Colonic mucosa (tissue), 4 donors: ENCODE measurements around the gene AP4B1. TPM values are rescaled to one million over a fixed set of nuclear protein-coding genes. Genes with fewer than 3 reads are reported as not detected.

Experiments
- DNase-seq: peaks from one replicate; pipeline ENCODE4 v3.0.0-alpha.2; 2020
- H3K27ac ChIP-seq: fragments of 200-600 bp; one replicate; pipeline ENCODE4 v1.8.0; 2021
- H3K27me3 ChIP-seq: fragments of 200-600 bp; one replicate; pipeline ENCODE4 v1.8.0; 2021
- H3K36me3 ChIP-seq: fragments of 200-600 bp; one replicate; pipeline ENCODE4 v1.8.0; 2021
- H3K4me1 ChIP-seq: fragments of 200-600 bp; one replicate; pipeline ENCODE4 v1.8.0; 2021; ENCODE audit warnings: mild to moderate bottlenecking
- H3K4me3 ChIP-seq: fragments of 200-600 bp; one replicate; pipeline ENCODE4 v1.8.0; 2021
- H3K9ac ChIP-seq, 2 donors: one replicate each; pipeline ENCODE4 v1.7.0; 2013; ENCODE audit warnings: control low read depth in 2 of 2, low read depth in 2 of 2, low read length in 2 of 2
- H3K9me3 ChIP-seq: fragments of 200-600 bp; one replicate; pipeline ENCODE4 v1.8.0; 2021
- CTCF ChIP-seq: fragments of 200-600 bp; IDR thresholded peaks from one replicate; pipeline ENCODE4 v1.8.0; 2022; ENCODE audit warnings: antibody characterized with exemption, mild to moderate bottlenecking
- intact Hi-C: fragments of 100-400 bp; cut with DNase I; formaldehyde crosslinking; loops from one replicate; pipeline ENCODE4 v1.14.1; 2022
- total RNA-seq, 2 donors: library from RNA; stranded (reverse); fragmentation: NEBNext Ultra II Directional in 1 of 2; extraction: Animal tissue kit (Norgen Biotek cat#: 25700) in 1 of 2; gene quantifications; one replicate each; pipeline ENCODE4 v1.2.1, GENCODE V29; 2021
- donor health status: healthy.
- donor health status: DM: no; HTN: no; CAD: no.
- donor health status: DM: no; HTN: no; CAD: no.

AP4B1 gene
- total RNA-seq, 2 donors from 2014 or later = 19.7 to 31.5 TPM

GRCh38 chr1:113930499-113931161 lies 26.0 kb upstream of the AP4B1 start:
- Histone ChIP-seq H3K9ac (peak overlapping the region; percentile 85 to 98), H3K4me1 (peaks cover 3% of the 10 kb centered on the region), H3K4me3 (peak overlapping the region; percentile 86), H3K27ac (peak overlapping the region; percentile 96), H3K9me3 (no peaks in the 10 kb centered on the region), H3K36me3 (no peaks in the 10 kb centered on the region), H3K27me3 (no peaks in the 10 kb centered on the region)
- intact Hi-C loops = no loop called here
- no peak for TF ChIP-seq CTCF
- peak; percentile 59 for DNase-seq

GRCh38 chr1:113929750-113930498 lies 25.3 kb upstream of the AP4B1 start:
- no peak for TF ChIP-seq CTCF
- peak overlapping the region; percentile 86 for H3K4me3 ChIP-seq
- H3K27me3 ChIP-seq = no peaks in the 10 kb centered on the region
- H3K36me3 ChIP-seq = no peaks in the 10 kb centered on the region
- peaks cover 3% of the 10 kb centered on the region for H3K4me1 ChIP-seq
- intact Hi-C loops = loop anchor here (2.0 kb wide), 1 partner anchor 25 kb away; the partner anchor contains the start of genes AP4B1 and DCLRE1B
- peak; percentile 68 for DNase-seq
- H3K9ac ChIP-seq = peak overlapping the region; percentile 85 to 98
- H3K9me3 ChIP-seq = no peaks in the 10 kb centered on the region
- peak overlapping the region; percentile 96 for H3K27ac ChIP-seq

- TF ChIP-seq CTCF = no peak
- peak; percentile 95 for DNase-seq
- intact Hi-C loops = loop anchor here (2.0 kb wide), 1 partner anchor 24 kb away; the partner anchor contains the start of genes AP4B1 and DCLRE1B
- Histone ChIP-seq H3K27ac (peak within 1 kb of the TSS; percentile 96), H3K9me3 (no peaks in the 10 kb centered on the region), H3K9ac (peak within 1 kb of the TSS; percentile 87 to 100), H3K36me3 (no peaks in the 10 kb centered on the region), H3K4me1 (peaks cover under 1% of the 10 kb centered on the region), H3K27me3 (no peaks in the 10 kb centered on the region), H3K4me3 (peak within 1 kb of the TSS; percentile 86)
Measured at GRCh38 chr1:113928941-113929749, 24.5 kb upstream of the AP4B1 start, which contains the start of gene HIPK1. Gene HIPK1 (plus strand): TSS chr1:113929324.

GRCh38 chr1:113928187-113928930 lies 23.8 kb upstream of the AP4B1 start:
- Histone ChIP-seq H3K36me3 (no peaks in the 10 kb centered on the region), H3K4me1 (no peaks in the 10 kb centered on the region), H3K27me3 (no peaks in the 10 kb centered on the region), H3K27ac (peak overlapping the region; percentile 96), H3K4me3 (peak overlapping the region; percentile 86), H3K9me3 (no peaks in the 10 kb centered on the region), H3K9ac (peak overlapping the region; percentile 87 to 100)
- no peak for TF ChIP-seq CTCF
- intact Hi-C loops = loop anchor here (2.0 kb wide), 1 partner anchor 24 kb away; the partner anchor contains the start of genes AP4B1 and DCLRE1B
- DNase-seq = no peak
